ENCODE data around the gene NEDD9. TPM values are rescaled to one million over a fixed set of nuclear protein-coding genes. Genes with fewer than 3 reads are reported as not detected.

Gene NEDD9
- total RNA-seq, 1 experiment from 2014 or later = 6.5 TPM

- Histone ChIP-seq H3K27me3 (ENCODE audit: control insufficient read depth, insufficient read depth, low read length) (no peaks in the 10 kb centered on the region), H3K36me3 (replicated peaks; ENCODE audit: control insufficient read depth, insufficient read depth, low read length) (no peaks in the 10 kb centered on the region), H3K4me3 (ENCODE audit: insufficient read depth, low read depth, low read length) (no peak overlapping the region)
- no peak for DNase-seq
Observed at GRCh38 chr6:11210386-11211138, 21.9 kb downstream of the NEDD9 start.

- DNase-seq = no peak
- H3K36me3 ChIP-seq (replicated peaks; ENCODE audit: control insufficient read depth, insufficient read depth, low read length) = no peaks in the 10 kb centered on the region
- no peak overlapping the region for H3K4me3 ChIP-seq (ENCODE audit: insufficient read depth, low read depth, low read length)
- no peaks in the 10 kb centered on the region for H3K27me3 ChIP-seq (ENCODE audit: control insufficient read depth, insufficient read depth, low read length)
Observed at GRCh38 chr6:11209906-11210305, 22.6 kb downstream of the NEDD9 start.

- H3K27me3 ChIP-seq (ENCODE audit: control insufficient read depth, insufficient read depth, low read length) = no peaks in the 10 kb centered on the region
- DNase-seq = no peak
- H3K36me3 ChIP-seq (replicated peaks; ENCODE audit: control insufficient read depth, insufficient read depth, low read length) = no peaks in the 10 kb centered on the region
- H3K4me3 ChIP-seq (ENCODE audit: insufficient read depth, low read depth, low read length) = no peak overlapping the region
Observed at GRCh38 chr6:11209369-11209768, 23.1 kb downstream of the NEDD9 start.

- no peak for DNase-seq
- Histone ChIP-seq H3K27me3 (ENCODE audit: control insufficient read depth, insufficient read depth, low read length) (no peaks in the 10 kb centered on the region), H3K4me3 (ENCODE audit: insufficient read depth, low read depth, low read length) (no peak overlapping the region), H3K36me3 (replicated peaks; ENCODE audit: control insufficient read depth, insufficient read depth, low read length) (no peaks in the 10 kb centered on the region)
Observed at GRCh38 chr6:11208854-11209253, 23.6 kb downstream of the NEDD9 start.

- H3K36me3 ChIP-seq (replicated peaks; ENCODE audit: control insufficient read depth, insufficient read depth, low read length) = no peaks in the 10 kb centered on the region
Observed at GRCh38 chr6:11208267-11208666, 24.2 kb downstream of the NEDD9 start.

GRCh38 chr6:11207199-11207968 lies 25.1 kb downstream of the NEDD9 start:
- no peak for DNase-seq
- no peak overlapping the region for H3K4me3 ChIP-seq (ENCODE audit: insufficient read depth, low read depth, low read length)
- no peaks in the 10 kb centered on the region for H3K36me3 ChIP-seq (replicated peaks; ENCODE audit: control insufficient read depth, insufficient read depth, low read length)
- H3K27me3 ChIP-seq (ENCODE audit: control insufficient read depth, insufficient read depth, low read length) = no peaks in the 10 kb centered on the region

More at GRCh38 chr6:11208267-11208666, 24.2 kb downstream of the NEDD9 start:
- DNase-seq = no peak
- Histone ChIP-seq H3K4me3 (ENCODE audit: insufficient read depth, low read depth, low read length) (no peak overlapping the region), H3K27me3 (ENCODE audit: control insufficient read depth, insufficient read depth, low read length) (no peaks in the 10 kb centered on the region)

- no peak for DNase-seq
- Histone ChIP-seq H3K27me3 (ENCODE audit: control insufficient read depth, insufficient read depth, low read length) (no peaks in the 10 kb centered on the region), H3K4me3 (ENCODE audit: insufficient read depth, low read depth, low read length) (no peak overlapping the region), H3K36me3 (replicated peaks; ENCODE audit: control insufficient read depth, insufficient read depth, low read length) (no peaks in the 10 kb centered on the region)
Observed at GRCh38 chr6:11206576-11206975, 25.9 kb downstream of the NEDD9 start.

GRCh38 chr6:11204794-11205366 lies 27.6 kb downstream of the NEDD9 start:
- DNase-seq = no peak
- Histone ChIP-seq H3K36me3 (replicated peaks; ENCODE audit: control insufficient read depth, insufficient read depth, low read length) (no peaks in the 10 kb centered on the region), H3K27me3 (ENCODE audit: control insufficient read depth, insufficient read depth, low read length) (no peaks in the 10 kb centered on the region), H3K4me3 (ENCODE audit: insufficient read depth, low read depth, low read length) (no peak overlapping the region)

- Histone ChIP-seq H3K36me3 (replicated peaks; ENCODE audit: control insufficient read depth, insufficient read depth, low read length) (no peaks in the 10 kb centered on the region), H3K4me3 (ENCODE audit: insufficient read depth, low read depth, low read length) (no peak overlapping the region), H3K27me3 (ENCODE audit: control insufficient read depth, insufficient read depth, low read length) (no peaks in the 10 kb centered on the region)
- DNase-seq = no peak
Observed at GRCh38 chr6:11204005-11204399, 28.5 kb downstream of the NEDD9 start.

- H3K36me3 ChIP-seq (replicated peaks; ENCODE audit: control insufficient read depth, insufficient read depth, low read length) = no peaks in the 10 kb centered on the region
Observed at GRCh38 chr6:11203306-11204004, 29.0 kb downstream of the NEDD9 start.

GRCh38 chr6:11202513-11203305 lies 29.8 kb downstream of the NEDD9 start:
- peak; percentile 70 for DNase-seq
- H3K4me3 ChIP-seq (ENCODE audit: insufficient read depth, low read depth, low read length) = no peak overlapping the region
- no peaks in the 10 kb centered on the region for H3K27me3 ChIP-seq (ENCODE audit: control insufficient read depth, insufficient read depth, low read length)
- H3K36me3 ChIP-seq (replicated peaks; ENCODE audit: control insufficient read depth, insufficient read depth, low read length) = no peaks in the 10 kb centered on the region

More at GRCh38 chr6:11203306-11204004, 29.0 kb downstream of the NEDD9 start:
- no peaks in the 10 kb centered on the region for H3K27me3 ChIP-seq (ENCODE audit: control insufficient read depth, insufficient read depth, low read length)
- DNase-seq = no peak
- no peak overlapping the region for H3K4me3 ChIP-seq (ENCODE audit: insufficient read depth, low read depth, low read length)

- no peaks in the 10 kb centered on the region for H3K36me3 ChIP-seq (replicated peaks; ENCODE audit: control insufficient read depth, insufficient read depth, low read length)
- DNase-seq = no peak
- H3K27me3 ChIP-seq (ENCODE audit: control insufficient read depth, insufficient read depth, low read length) = no peaks in the 10 kb centered on the region
- H3K4me3 ChIP-seq (ENCODE audit: insufficient read depth, low read depth, low read length) = no peak overlapping the region
Observed at GRCh38 chr6:11201772-11202512, 30.5 kb downstream of the NEDD9 start.

- no peak overlapping the region for H3K4me3 ChIP-seq (ENCODE audit: insufficient read depth, low read depth, low read length)
- no peaks in the 10 kb centered on the region for H3K27me3 ChIP-seq (ENCODE audit: control insufficient read depth, insufficient read depth, low read length)
- no peaks in the 10 kb centered on the region for H3K36me3 ChIP-seq (replicated peaks; ENCODE audit: control insufficient read depth, insufficient read depth, low read length)
- no peak for DNase-seq
Observed at GRCh38 chr6:11201015-11201414, 31.5 kb downstream of the NEDD9 start.

Measured in H7 (cell line).